Activated B cell treated with CpG ODN at 0.5 μM for 24 hours (primary cell): ENCODE data around the gene CEP164. TPM values are rescaled to one million over a fixed set of nuclear protein-coding genes. Genes with fewer than 3 reads are reported as not detected.

ENCODE experiments used
- ATAC-seq: fragments of 200-7000 bp; cut with Tn5 transposase; one replicate; pipeline ENCODE4 v1.10.0; 2021; ENCODE audit warnings: low read depth, mild to moderate bottlenecking, moderate library complexity
- CTCF ChIA-PET: fragments of 350-600 bp; sonication (Branson Sonifier 250); formaldehyde crosslinking; loops from one replicate; lab custom pipeline; 2021; ENCODE audit warnings: antibody characterized with exemption; lab: Charles Lee
- POLR2A ChIA-PET: fragments of 350-600 bp; sonication (Branson Sonifier 250); formaldehyde crosslinking; loops from one replicate; lab custom pipeline; 2021; ENCODE audit warnings: antibody characterized with exemption; lab: Charles Lee
- DNase-seq: peaks from one replicate; pipeline ENCODE4 v3.0.0; 2022
- H3K27ac Mint-ChIP-seq: one replicate; pipeline ENCODE4 v1.8.0; 2020; ENCODE audit warnings: mixed read lengths
- H3K27me3 Mint-ChIP-seq: one replicate; pipeline ENCODE4 v1.8.0; 2021; ENCODE audit warnings: mixed read lengths
- H3K36me3 Mint-ChIP-seq: one replicate; pipeline ENCODE4 v1.8.0; 2021; ENCODE audit warnings: low read depth, mixed read lengths
- H3K4me1 Mint-ChIP-seq: one replicate; pipeline ENCODE4 v1.8.0; 2021; ENCODE audit warnings: mixed read lengths
- H3K4me3 Mint-ChIP-seq: one replicate; pipeline ENCODE4 v1.8.0; 2020; ENCODE audit warnings: mild to moderate bottlenecking, mixed read lengths
- H3K9me3 Mint-ChIP-seq: one replicate; pipeline ENCODE4 v1.8.0; 2020; ENCODE audit warnings: mixed read lengths
- intact Hi-C: fragments of 100-400 bp; cut with micrococcal nuclease; formaldehyde crosslinking; loops from one replicate; pipeline ENCODE4 v1.15.1; 2024
- total RNA-seq: library from RNA; stranded (reverse); gene quantifications from 2 replicates; pipeline ENCODE4 v1.2.3, GENCODE V29; 2022
- TF ChIP-seq, protein P1 (sequence below): fragments of 200-600 bp; IDR thresholded peaks from one replicate; pipeline ENCODE4 v1.8.0; 2022; ENCODE audit warnings: antibody characterized with exemption, mild to moderate bottlenecking

CEP164 gene
- total RNA-seq, 1 donor from 2014 or later = 50.9 TPM

- no peaks in the 10 kb centered on the region for H3K9me3 Mint-ChIP-seq
- H3K27ac Mint-ChIP-seq = no peak overlapping the region
- ATAC-seq = no peak
- H3K36me3 Mint-ChIP-seq = no peaks in the 10 kb centered on the region
- ChIA-PET CTCF (no interaction called here), POLR2A (no interaction called here)
- no peak for DNase-seq
- no peak overlapping the region for H3K4me3 Mint-ChIP-seq
- intact Hi-C loops = no loop called here
- peaks cover 13% of the 10 kb centered on the region for H3K27me3 Mint-ChIP-seq
- H3K4me1 Mint-ChIP-seq = no peaks in the 10 kb centered on the region
- TF ChIP-seq, protein P1, sequence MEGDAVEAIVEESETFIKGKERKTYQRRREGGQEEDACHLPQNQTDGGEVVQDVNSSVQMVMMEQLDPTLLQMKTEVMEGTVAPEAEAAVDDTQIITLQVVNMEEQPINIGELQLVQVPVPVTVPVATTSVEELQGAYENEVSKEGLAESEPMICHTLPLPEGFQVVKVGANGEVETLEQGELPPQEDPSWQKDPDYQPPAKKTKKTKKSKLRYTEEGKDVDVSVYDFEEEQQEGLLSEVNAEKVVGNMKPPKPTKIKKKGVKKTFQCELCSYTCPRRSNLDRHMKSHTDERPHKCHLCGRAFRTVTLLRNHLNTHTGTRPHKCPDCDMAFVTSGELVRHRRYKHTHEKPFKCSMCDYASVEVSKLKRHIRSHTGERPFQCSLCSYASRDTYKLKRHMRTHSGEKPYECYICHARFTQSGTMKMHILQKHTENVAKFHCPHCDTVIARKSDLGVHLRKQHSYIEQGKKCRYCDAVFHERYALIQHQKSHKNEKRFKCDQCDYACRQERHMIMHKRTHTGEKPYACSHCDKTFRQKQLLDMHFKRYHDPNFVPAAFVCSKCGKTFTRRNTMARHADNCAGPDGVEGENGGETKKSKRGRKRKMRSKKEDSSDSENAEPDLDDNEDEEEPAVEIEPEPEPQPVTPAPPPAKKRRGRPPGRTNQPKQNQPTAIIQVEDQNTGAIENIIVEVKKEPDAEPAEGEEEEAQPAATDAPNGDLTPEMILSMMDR = no peak
Observed at GRCh38 chr11:117444256-117444655, 116.6 kb downstream of the CEP164 start.

DNA sequence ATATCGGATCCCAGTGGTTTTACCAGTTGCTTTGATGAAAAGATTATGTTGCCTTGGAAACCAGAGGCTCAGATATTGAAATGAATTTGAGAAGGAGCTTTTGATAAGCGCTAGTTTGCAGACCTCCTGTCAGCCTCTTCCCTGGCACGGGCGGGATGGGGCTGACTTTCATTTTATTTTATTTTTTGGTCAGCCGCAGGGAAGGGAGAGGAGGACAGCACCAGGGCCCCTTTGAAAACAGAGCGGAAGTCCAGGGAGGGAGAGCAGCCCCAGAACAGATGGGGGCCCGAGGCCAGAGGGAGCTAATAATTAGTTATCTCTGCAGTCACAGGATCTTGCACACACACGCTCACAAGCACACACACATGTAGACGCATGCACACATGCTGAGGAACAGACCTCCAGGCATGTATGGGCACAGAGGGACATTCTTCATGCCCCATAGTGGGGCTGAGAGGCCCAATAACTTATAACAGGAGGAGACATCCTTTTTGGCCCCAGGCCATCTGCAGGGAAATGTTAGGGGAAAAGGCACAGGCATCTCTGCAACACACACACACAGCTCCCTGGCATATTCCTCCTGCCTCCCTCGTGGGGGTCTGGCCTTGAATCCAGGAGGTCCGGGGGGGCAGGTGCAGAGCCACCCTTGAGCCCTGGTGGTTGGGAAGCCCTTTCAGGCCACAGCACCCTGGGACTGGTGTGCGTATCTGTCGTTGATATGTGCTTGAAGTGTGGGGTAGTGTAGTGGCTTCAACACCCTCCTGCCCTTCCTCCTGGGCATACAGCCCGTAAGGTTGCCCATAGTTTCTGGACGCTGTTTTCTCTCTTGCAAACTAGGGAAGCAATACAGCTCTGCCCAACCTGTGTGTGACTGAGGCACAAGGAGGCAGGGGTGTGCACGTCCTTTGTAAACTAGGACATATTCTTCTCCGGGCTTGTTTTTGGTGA is 117.3 kb downstream of the CEP164 start:
- H3K27ac Mint-ChIP-seq = no peak overlapping the region
- no peak for DNase-seq
- no peaks in the 10 kb centered on the region for H3K9me3 Mint-ChIP-seq
- POLR2A ChIA-PET = no interaction called here
- peaks cover 12% of the 10 kb centered on the region for H3K27me3 Mint-ChIP-seq
- H3K4me3 Mint-ChIP-seq = no peak overlapping the region
- no peaks in the 10 kb centered on the region for H3K36me3 Mint-ChIP-seq
- no peak for ATAC-seq
- CTCF ChIA-PET = no interaction called here
- intact Hi-C loops = no loop called here
- H3K4me1 Mint-ChIP-seq = no peaks in the 10 kb centered on the region
- TF ChIP-seq, protein P1 = no peak

- TF ChIP-seq, protein P1 = no peak
- H3K27me3 Mint-ChIP-seq = no peaks in the 10 kb centered on the region
- no peak overlapping the region for H3K4me3 Mint-ChIP-seq
- POLR2A ChIA-PET = no interaction called here
- DNase-seq = no peak
- no peaks in the 10 kb centered on the region for H3K4me1 Mint-ChIP-seq
- CTCF ChIA-PET = no interaction called here
- ATAC-seq = no peak
- peaks cover 9% of the 10 kb centered on the region for H3K9me3 Mint-ChIP-seq
- H3K36me3 Mint-ChIP-seq = no peaks in the 10 kb centered on the region
- intact Hi-C loops = no loop called here
- H3K27ac Mint-ChIP-seq = no peak overlapping the region
Observed at GRCh38 chr11:117449111-117449693, 121.5 kb downstream of the CEP164 start.

- ChIA-PET POLR2A (no interaction called here), CTCF (no interaction called here)
- TF ChIP-seq, protein P1 = no peak
- Mint-ChIP-seq H3K27ac (no peak overlapping the region), H3K9me3 (peaks cover 13% of the 10 kb centered on the region), H3K4me3 (no peak overlapping the region), H3K36me3 (no peaks in the 10 kb centered on the region), H3K27me3 (no peaks in the 10 kb centered on the region), H3K4me1 (peaks cover 4% of the 10 kb centered on the region)
- no peak for DNase-seq
- ATAC-seq = no peak
- intact Hi-C loops = no loop called here
Observed at GRCh38 chr11:117453886-117454563, 126.4 kb downstream of the CEP164 start.

DNA sequence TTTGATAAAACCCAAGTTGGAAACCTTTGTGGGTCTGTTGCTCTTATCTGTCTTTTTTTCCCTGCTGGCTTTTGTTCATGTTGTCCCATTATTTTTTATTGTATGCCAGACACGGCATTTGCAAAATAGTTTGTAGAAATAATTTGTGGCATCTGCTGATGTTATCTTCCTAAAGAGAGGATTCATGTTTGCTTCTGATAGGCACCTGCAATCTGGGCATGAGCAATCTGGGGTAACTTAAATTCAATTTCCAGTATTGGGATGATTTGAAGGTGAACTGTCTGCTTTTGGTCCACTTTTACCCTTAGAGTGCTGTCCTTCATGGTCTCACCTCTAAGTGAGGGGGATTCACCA is 126.9 kb downstream of the CEP164 start:
- no peak for ATAC-seq
- Mint-ChIP-seq H3K4me1 (peaks cover 4% of the 10 kb centered on the region), H3K9me3 (peaks cover 13% of the 10 kb centered on the region), H3K27me3 (no peaks in the 10 kb centered on the region), H3K4me3 (no peak overlapping the region), H3K36me3 (no peaks in the 10 kb centered on the region), H3K27ac (no peak overlapping the region)
- intact Hi-C loops = no loop called here
- ChIA-PET POLR2A (no interaction called here), CTCF (no interaction called here)
- DNase-seq = no peak
- TF ChIP-seq, protein P1 = no peak
